ENCODE data around the gene NUP210.

NUP210 gene

DNA sequence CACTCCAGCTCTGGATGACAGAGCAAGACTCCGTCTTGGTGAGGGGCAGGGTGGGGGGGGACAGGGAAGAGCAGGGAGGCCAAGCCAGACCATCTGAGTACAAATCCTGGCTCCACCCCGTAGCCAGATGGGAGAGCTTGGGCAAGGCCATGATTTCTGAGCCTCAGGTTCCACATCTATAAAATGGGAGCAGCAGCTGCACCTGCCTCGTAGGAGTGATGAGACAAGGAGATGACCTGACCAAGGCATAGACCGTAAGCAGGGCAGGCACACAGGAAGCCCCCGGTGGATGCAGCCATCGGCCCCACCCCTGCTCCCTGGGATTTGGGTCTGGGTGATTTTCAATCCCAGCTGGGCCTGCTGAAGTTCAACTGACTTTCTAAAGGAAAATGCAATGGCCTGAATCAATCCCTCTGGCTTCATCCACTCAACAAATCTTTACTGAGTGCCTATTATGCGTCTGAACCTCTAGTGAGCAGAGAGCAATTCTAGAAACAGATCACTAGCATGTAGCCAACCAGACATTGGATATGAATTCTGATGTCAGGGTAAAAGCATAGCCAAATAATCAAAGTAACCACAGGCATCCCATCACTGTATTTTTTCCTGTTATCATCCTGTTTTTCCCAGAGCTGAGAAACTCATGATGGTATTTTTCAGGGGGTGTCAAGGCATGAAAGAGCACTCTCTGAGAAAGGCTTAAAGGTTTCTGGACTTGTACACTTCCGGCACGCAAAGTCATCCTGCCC is 141.2 kb downstream of the NUP210 start:
- peaks cover 20% of the 10 kb centered on the region for H3K4me1 ChIP-seq (ENCODE audit: insufficient read depth, insufficient read length)
- H3K4me3 ChIP-seq (ENCODE audit: insufficient read length, low read depth) = no peak overlapping the region
- peaks cover 11% of the 10 kb centered on the region for H3K27me3 ChIP-seq (ENCODE audit: insufficient read depth, insufficient read length)
- H3K9ac ChIP-seq (ENCODE audit: insufficient read length, low read depth) = no peak overlapping the region
- H3K9me3 ChIP-seq (ENCODE audit: insufficient read depth, low read length) = peaks cover 2% of the 10 kb centered on the region; the same call in 1 of the 2 replicates
- no peaks in the 10 kb centered on the region for H3K36me3 ChIP-seq (ENCODE audit: insufficient read depth, insufficient read length, low read length)
- no peak for TF ChIP-seq SUZ12 (IDR thresholded peaks at IDR 0.05; ENCODE audit: extremely low read depth, insufficient read depth, insufficient read length)
- TF ChIP-seq YY1 (IDR thresholded peaks at IDR 0.05; ENCODE audit: insufficient read depth, insufficient read length) = no peak
- no peak for TF ChIP-seq ZNF274 (IDR thresholded peaks at IDR 0.05; ENCODE audit: low read depth, low read length)
- no peak for DNase-seq (ENCODE audit: low read depth, low spot score)

DNA sequence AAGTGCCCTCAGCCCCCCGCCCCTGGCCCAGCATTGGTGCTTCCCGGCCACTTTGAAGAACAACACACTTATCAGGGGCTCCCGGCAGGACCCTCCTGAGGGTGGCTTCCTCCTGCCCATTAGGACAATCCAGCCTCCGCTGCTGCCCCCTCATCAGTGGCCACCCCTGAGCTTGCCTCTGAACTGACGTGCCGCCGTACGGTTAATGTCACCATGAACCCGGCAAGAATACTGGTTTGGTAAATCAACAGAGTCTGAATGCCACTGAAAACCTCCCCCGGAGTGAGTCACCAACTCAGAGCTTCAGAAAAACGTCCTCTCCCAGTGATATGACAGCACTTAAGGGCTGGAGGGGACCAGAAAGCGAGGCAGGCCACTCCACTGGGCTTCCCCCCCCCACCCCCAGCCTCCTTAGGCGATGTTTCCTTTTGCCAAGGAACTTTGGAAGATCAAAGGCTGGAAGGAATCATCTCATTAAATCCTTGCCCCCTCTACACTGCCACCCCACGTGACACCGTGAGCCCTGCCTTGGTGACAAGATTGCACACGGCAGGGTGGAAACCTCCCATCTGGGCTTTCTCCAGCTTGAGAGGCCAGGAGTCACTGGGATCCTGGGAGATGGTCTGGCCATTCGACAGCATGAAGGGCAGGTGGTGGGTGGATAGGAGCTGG is 142.1 kb downstream of the NUP210 start:
- Histone ChIP-seq H3K9me3 (ENCODE audit: insufficient read depth, low read length) (no peaks in the 10 kb centered on the region), H3K9ac (ENCODE audit: insufficient read length, low read depth) (peak overlapping the region; percentile 9), H3K36me3 (ENCODE audit: insufficient read depth, insufficient read length, low read length) (no peaks in the 10 kb centered on the region), H3K4me1 (ENCODE audit: insufficient read depth, insufficient read length) (peaks cover 28% of the 10 kb centered on the region), H3K27me3 (ENCODE audit: insufficient read depth, insufficient read length) (peaks cover 9% of the 10 kb centered on the region), H3K4me3 (ENCODE audit: insufficient read length, low read depth) (no peak overlapping the region)
- no peak for DNase-seq (ENCODE audit: low read depth, low spot score)
- TF ChIP-seq SUZ12 (IDR thresholded peaks at IDR 0.05; ENCODE audit: extremely low read depth, insufficient read depth, insufficient read length) (no peak), YY1 (IDR thresholded peaks at IDR 0.05; ENCODE audit: insufficient read depth, insufficient read length) (no peak), ZNF274 (IDR thresholded peaks at IDR 0.05; ENCODE audit: low read depth, low read length) (no peak)

DNA sequence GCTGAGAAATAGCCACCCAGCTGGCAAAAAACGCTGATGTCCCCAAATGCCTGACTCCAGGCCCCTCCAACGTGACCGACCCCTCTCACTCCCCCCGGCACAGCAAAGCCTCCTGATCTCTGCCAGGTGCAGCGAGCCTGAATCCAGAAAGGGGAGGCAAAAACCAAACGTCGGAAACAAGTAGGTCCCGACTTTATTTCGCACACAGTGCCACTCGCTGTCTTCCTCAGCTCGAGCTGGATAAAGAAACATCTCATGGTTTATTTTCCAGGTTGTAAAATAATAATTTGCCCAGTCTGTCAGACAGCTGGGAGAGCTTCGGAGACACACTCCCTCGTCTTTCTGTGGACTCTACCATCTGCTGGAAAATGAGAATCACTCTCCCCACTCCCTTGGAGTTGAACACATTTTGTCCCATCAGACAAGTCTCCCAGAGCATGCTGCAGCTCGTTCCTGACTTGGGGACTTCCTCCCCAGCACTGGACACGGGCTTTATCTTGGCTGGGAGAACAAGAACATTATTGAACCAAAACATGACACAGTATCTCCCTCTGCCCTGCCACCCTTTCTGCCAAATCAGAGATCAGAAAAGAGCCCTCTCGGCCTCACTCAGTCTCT is 142.8 kb downstream of the NUP210 start:
- no peak for TF ChIP-seq ZNF274 (IDR thresholded peaks at IDR 0.05; ENCODE audit: low read depth, low read length)
- TF ChIP-seq SUZ12 (IDR thresholded peaks at IDR 0.05; ENCODE audit: extremely low read depth, insufficient read depth, insufficient read length) = no peak
- no peak for TF ChIP-seq YY1 (IDR thresholded peaks at IDR 0.05; ENCODE audit: insufficient read depth, insufficient read length)
- H3K9ac ChIP-seq (ENCODE audit: insufficient read length, low read depth) = no peak overlapping the region

DNA sequence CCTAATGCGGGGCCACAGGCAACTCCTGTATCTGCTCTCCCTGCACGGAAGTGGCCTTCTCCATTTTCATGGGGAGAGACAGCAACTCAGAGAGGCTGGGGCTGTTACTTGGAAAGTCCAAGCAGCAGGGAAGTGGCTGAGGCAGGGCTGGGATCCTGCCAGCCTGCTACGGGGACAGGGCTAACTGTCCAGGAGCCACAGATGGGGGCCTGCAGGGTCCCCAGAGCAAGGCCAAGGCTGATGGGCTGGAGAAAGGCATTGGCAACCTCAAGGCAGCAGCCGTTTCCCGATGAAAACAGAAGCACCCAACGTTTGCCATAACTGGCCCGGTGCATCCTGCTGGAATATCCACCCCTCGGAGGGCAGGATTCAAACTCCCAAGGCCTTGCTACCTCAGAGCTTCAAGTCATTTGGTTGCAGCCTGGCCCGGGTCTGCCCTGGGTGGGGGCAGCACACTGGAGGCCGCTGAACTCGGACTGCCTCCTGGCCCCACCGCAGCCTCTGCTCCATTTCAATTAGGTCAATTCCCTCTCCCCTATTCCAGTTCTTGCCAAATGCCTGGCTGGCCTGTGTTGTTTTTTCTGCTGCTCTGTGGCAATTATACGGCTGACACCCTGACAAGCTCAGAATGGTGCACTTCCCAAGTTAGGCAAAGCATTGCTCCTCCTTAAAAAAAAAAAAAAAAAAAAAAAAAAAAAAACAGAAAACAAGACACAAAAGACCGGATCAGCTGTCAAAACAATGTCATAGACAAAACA is 143.5 kb downstream of the NUP210 start:
- H3K4me3 ChIP-seq (ENCODE audit: insufficient read length, low read depth) = no peak overlapping the region
- H3K4me1 ChIP-seq (ENCODE audit: insufficient read depth, insufficient read length) = peaks cover 28% of the 10 kb centered on the region
- no peaks in the 10 kb centered on the region for H3K36me3 ChIP-seq (ENCODE audit: insufficient read depth, insufficient read length, low read length)
- H3K9ac ChIP-seq (ENCODE audit: insufficient read length, low read depth) = no peak overlapping the region
- TF ChIP-seq YY1 (IDR thresholded peaks at IDR 0.05; ENCODE audit: insufficient read depth, insufficient read length) = no peak
- no peak for TF ChIP-seq ZNF274 (IDR thresholded peaks at IDR 0.05; ENCODE audit: low read depth, low read length)
- TF ChIP-seq SUZ12 (IDR thresholded peaks at IDR 0.05; ENCODE audit: extremely low read depth, insufficient read depth, insufficient read length) = no peak
- H3K27me3 ChIP-seq (ENCODE audit: insufficient read depth, insufficient read length) = peaks cover under 1% of the 10 kb centered on the region
- H3K9me3 ChIP-seq (ENCODE audit: insufficient read depth, low read length) = no peaks in the 10 kb centered on the region
- no peak for DNase-seq (ENCODE audit: low read depth, low spot score)

More for the DNA sequence above, 142.8 kb downstream of the NUP210 start:
- H3K4me1 ChIP-seq (ENCODE audit: insufficient read depth, insufficient read length) = peaks cover 28% of the 10 kb centered on the region
- no peaks in the 10 kb centered on the region for H3K36me3 ChIP-seq (ENCODE audit: insufficient read depth, insufficient read length, low read length)
- no peak overlapping the region for H3K4me3 ChIP-seq (ENCODE audit: insufficient read length, low read depth)
- peaks cover 8% of the 10 kb centered on the region for H3K27me3 ChIP-seq (ENCODE audit: insufficient read depth, insufficient read length)
- no peaks in the 10 kb centered on the region for H3K9me3 ChIP-seq (ENCODE audit: insufficient read depth, low read length)
- no peak for DNase-seq (ENCODE audit: low read depth, low spot score)

DNA sequence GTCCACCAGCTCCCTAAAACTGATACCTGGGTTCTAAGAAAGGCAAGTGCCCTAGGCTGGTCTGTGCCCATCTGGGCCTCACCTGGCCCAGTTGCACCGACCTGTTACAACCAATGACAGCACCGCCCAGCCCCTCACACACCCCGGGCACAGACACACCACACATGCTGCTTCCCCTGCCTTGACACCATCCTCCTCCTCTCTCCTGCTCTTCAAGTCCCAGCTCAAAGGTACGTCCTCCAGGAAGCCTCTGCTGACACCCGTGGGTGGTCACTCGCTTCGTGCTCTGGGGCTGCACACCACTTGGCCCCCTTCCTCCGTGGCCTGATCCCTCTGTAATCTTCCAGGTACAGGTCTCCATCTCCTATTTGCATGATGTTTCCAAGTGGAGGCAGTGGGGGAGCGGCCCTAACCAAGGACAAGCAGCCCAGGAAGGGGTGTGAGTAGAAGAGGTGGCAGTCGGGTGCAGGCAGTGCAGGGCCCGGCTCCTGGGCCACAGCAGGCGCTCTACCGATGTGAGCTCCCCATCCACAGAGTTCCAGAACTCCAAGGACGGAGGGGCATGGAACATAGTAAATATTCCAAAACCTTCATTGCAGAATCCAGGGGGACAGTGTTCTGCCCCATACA is 144.6 kb downstream of the NUP210 start:
- H3K36me3 ChIP-seq (ENCODE audit: insufficient read depth, insufficient read length, low read length) = no peaks in the 10 kb centered on the region
- no peak overlapping the region for H3K9ac ChIP-seq (ENCODE audit: insufficient read length, low read depth)
- peaks cover 21% of the 10 kb centered on the region for H3K4me1 ChIP-seq (ENCODE audit: insufficient read depth, insufficient read length)
- peaks cover 3% of the 10 kb centered on the region for H3K9me3 ChIP-seq (ENCODE audit: insufficient read depth, low read length)
- no peak overlapping the region for H3K4me3 ChIP-seq (ENCODE audit: insufficient read length, low read depth)
- DNase-seq (ENCODE audit: low read depth, low spot score) = no peak
- TF ChIP-seq YY1 (IDR thresholded peaks at IDR 0.05; ENCODE audit: insufficient read depth, insufficient read length) = no peak
- TF ChIP-seq SUZ12 (IDR thresholded peaks at IDR 0.05; ENCODE audit: extremely low read depth, insufficient read depth, insufficient read length) = no peak
- TF ChIP-seq ZNF274 (IDR thresholded peaks at IDR 0.05; ENCODE audit: low read depth, low read length) = no peak
- no peaks in the 10 kb centered on the region for H3K27me3 ChIP-seq (ENCODE audit: insufficient read depth, insufficient read length)

DNA sequence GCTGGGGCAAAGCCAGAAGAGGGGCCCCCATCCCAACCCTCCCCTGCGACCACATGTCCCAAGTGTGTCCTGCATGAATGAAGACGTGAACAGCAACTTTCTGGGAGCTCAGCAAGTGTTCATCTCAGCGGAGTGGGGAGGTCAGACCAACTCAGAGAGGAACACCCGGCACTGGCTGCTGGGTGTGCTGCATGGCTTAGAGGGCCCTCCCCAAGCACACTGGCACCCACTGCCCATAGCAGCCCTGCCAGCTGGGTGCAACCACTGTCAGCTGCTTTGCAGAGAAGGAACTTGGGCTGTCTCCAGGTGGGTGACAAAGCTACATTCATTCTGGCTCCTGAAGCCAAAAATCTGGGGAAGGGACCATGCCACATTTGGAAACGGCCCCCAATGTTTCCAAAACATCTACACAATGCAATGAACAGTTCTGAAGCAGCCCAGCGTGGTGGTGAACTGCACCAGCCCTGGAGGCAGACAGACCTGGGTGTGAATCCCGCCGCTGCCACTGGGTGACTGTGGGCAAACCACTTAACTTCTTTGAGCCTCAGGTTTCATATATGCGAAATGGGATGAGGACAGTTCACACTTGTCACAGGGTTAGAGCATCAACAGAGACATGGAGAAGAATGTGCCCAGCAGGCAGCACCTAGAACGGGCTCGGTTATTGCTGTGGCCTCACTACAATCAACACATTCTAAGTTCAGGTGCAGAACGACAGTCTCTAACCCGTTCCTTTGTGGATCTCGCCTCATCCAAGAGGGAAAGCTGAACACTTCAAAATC is 145.4 kb downstream of the NUP210 start:
- H3K27me3 ChIP-seq (ENCODE audit: insufficient read depth, insufficient read length) = no peaks in the 10 kb centered on the region

More for the DNA sequence above, 145.4 kb downstream of the NUP210 start:
- H3K36me3 ChIP-seq (ENCODE audit: insufficient read depth, insufficient read length, low read length) = no peaks in the 10 kb centered on the region
- peaks cover 21% of the 10 kb centered on the region for H3K4me1 ChIP-seq (ENCODE audit: insufficient read depth, insufficient read length)
- H3K9me3 ChIP-seq (ENCODE audit: insufficient read depth, low read length) = peaks cover 11% of the 10 kb centered on the region
- TF ChIP-seq ZNF274 (IDR thresholded peaks at IDR 0.05; ENCODE audit: low read depth, low read length) (no peak), YY1 (IDR thresholded peaks at IDR 0.05; ENCODE audit: insufficient read depth, insufficient read length) (no peak)
- H3K9ac ChIP-seq (ENCODE audit: insufficient read length, low read depth) = no peak overlapping the region
- no peak for DNase-seq (ENCODE audit: low read depth, low spot score)
- no peak overlapping the region for H3K4me3 ChIP-seq (ENCODE audit: insufficient read length, low read depth)
